ENCODE measurements around the gene GPR78. TPM values are rescaled to one million over a fixed set of nuclear protein-coding genes. Genes with fewer than 3 reads are reported as not detected.

Gene GPR78
- total and polyA plus RNA-seq, 4 donors, result not detected

GRCh38 chr4:8558080-8558960, 21.9 kb upstream of the GPR78 start:
- WGBS, result 89% methylated on average over 21 of the region's 21 CpGs
- TF ChIP-seq NR2F2 (IDR thresholded peaks at IDR 0.05), result no peak
- TF ChIP-seq HNF4A (conservative IDR thresholded peaks at IDR 0.05), result no peak
- TF ChIP-seq FOXA1 (IDR thresholded peaks at IDR 0.05), result no peak
- no peak for TF ChIP-seq YY1 (IDR thresholded peaks at IDR 0.05)
- TF ChIP-seq FOXA2 (IDR thresholded peaks at IDR 0.05), result no peak
- H3K36me3 ChIP-seq (ENCODE audit: control insufficient read depth in 4 of 4, insufficient read depth in 3 of 4, low read depth in 1 of 4, low read length in 3 of 4), result no peaks in the 10 kb centered on the region
- H3K4me3 ChIP-seq (ENCODE audit: low read depth in 1 of 3, low read length in 3 of 3), result no peak overlapping the region
- H3K9ac ChIP-seq (ENCODE audit: low read depth in 1 of 2, low read length in 2 of 2), result no peak overlapping the region
- no peaks in the 10 kb centered on the region for H3K27me3 ChIP-seq (ENCODE audit: control insufficient read depth in 4 of 4, insufficient read depth in 4 of 4, low read length in 3 of 4)
- no peaks in the 10 kb centered on the region for H3K4me1 ChIP-seq (ENCODE audit: control insufficient read depth in 4 of 4, insufficient read depth in 4 of 4, low read length in 3 of 4)
- no peaks in the 10 kb centered on the region for H3K9me3 ChIP-seq (ENCODE audit: control insufficient read depth in 4 of 4, low read length in 3 of 4)
- no peak overlapping the region for H3K27ac ChIP-seq (ENCODE audit: low read depth in 1 of 2, low read length in 2 of 2)
- no peak for DNase-seq (ENCODE audit: low spot score)

- TF ChIP-seq ATF3 (IDR thresholded peaks at IDR 0.05) (no peak), YY1 (IDR thresholded peaks at IDR 0.05) (no peak), FOXA2 (IDR thresholded peaks at IDR 0.05) (no peak), TAF1 (conservative IDR thresholded peaks at IDR 0.05) (no peak), JUND (IDR thresholded peaks at IDR 0.05) (no peak), RXRA (IDR thresholded peaks at IDR 0.05) (no peak), GABPA (IDR thresholded peaks at IDR 0.05 in 1 of 2, conservative IDR thresholded peaks at IDR 0.05 in 1 of 2) (no peak)
- no peaks in the 10 kb centered on the region for H3K27me3 ChIP-seq (ENCODE audit: control insufficient read depth in 4 of 4, insufficient read depth in 4 of 4, low read length in 3 of 4)
- H3K27ac ChIP-seq (ENCODE audit: low read depth in 1 of 2, low read length in 2 of 2), result no peak overlapping the region
- no peaks in the 10 kb centered on the region for H3K4me1 ChIP-seq (ENCODE audit: control insufficient read depth in 4 of 4, insufficient read depth in 4 of 4, low read length in 3 of 4)
- H3K9me3 ChIP-seq (ENCODE audit: control insufficient read depth in 4 of 4, low read length in 3 of 4), result no peaks in the 10 kb centered on the region
- 91% methylated on average over 11 of the region's 11 CpGs for WGBS
- no peak overlapping the region for H3K4me3 ChIP-seq (ENCODE audit: low read depth in 1 of 3, low read length in 3 of 3)
- H3K36me3 ChIP-seq (ENCODE audit: control insufficient read depth in 4 of 4, insufficient read depth in 3 of 4, low read depth in 1 of 4, low read length in 3 of 4), result no peaks in the 10 kb centered on the region
- no peak for DNase-seq (ENCODE audit: low spot score)
- H3K9ac ChIP-seq (ENCODE audit: low read depth in 1 of 2, low read length in 2 of 2), result no peak overlapping the region
Measured at GRCh38 chr4:8559011-8559410, 21.2 kb upstream of the GPR78 start.

- no peaks in the 10 kb centered on the region for H3K4me1 ChIP-seq (ENCODE audit: control insufficient read depth in 4 of 4, insufficient read depth in 4 of 4, low read length in 3 of 4)
- no peak overlapping the region for H3K4me3 ChIP-seq (ENCODE audit: low read depth in 1 of 3, low read length in 3 of 3)
- TF ChIP-seq RXRA (IDR thresholded peaks at IDR 0.05) (no peak), ATF3 (IDR thresholded peaks at IDR 0.05) (no peak), GABPA (IDR thresholded peaks at IDR 0.05 in 1 of 2, conservative IDR thresholded peaks at IDR 0.05 in 1 of 2) (no peak)
- 80% methylated on average over 12 of the region's 12 CpGs for WGBS
- no peak overlapping the region for H3K9ac ChIP-seq (ENCODE audit: low read depth in 1 of 2, low read length in 2 of 2)
- H3K9me3 ChIP-seq (ENCODE audit: control insufficient read depth in 4 of 4, low read length in 3 of 4), result no peaks in the 10 kb centered on the region
- no peak overlapping the region for H3K27ac ChIP-seq (ENCODE audit: low read depth in 1 of 2, low read length in 2 of 2)
- no peaks in the 10 kb centered on the region for H3K36me3 ChIP-seq (ENCODE audit: control insufficient read depth in 4 of 4, insufficient read depth in 3 of 4, low read depth in 1 of 4, low read length in 3 of 4)
- DNase-seq (ENCODE audit: low spot score), result no peak
- no peaks in the 10 kb centered on the region for H3K27me3 ChIP-seq (ENCODE audit: control insufficient read depth in 4 of 4, insufficient read depth in 4 of 4, low read length in 3 of 4)
Measured at GRCh38 chr4:8559524-8560264, 20.5 kb upstream of the GPR78 start.
